GM12864 (cell line): ENCODE results near the gene SCFD2.
"Not testable (repeated sequence)": the region's sequence is repeated elsewhere in the genome, so short reads cannot be mapped to it uniquely, and the experiment has no call there.

Source experiments
- DNase-seq: peaks from one replicate; pipeline ENCODE4 v3.0.0-alpha.2; 2011; ENCODE audit warnings: low read depth
- H3K4me3 ChIP-seq: 2 replicates; pipeline ENCODE4 v1.5.1; 2011; ENCODE audit warnings: mild to moderate bottlenecking, low read depth, low read length, control low read depth
- CTCF ChIP-seq: IDR thresholded peaks from 2 replicates; pipeline ENCODE4 v1.5.1; 2011; ENCODE audit warnings: low read depth, mild to moderate bottlenecking, moderate library complexity, low read length, control low read depth, inconsistent platforms; ENCODE audit errors: missing control alignments

SCFD2 gene

GRCh38 chr4:52998413-52998812, 367.4 kb downstream of the SCFD2 start:
- H3K4me3 ChIP-seq = no peak overlapping the region
- no peak for DNase-seq
- TF ChIP-seq CTCF = no peak

- DNase-seq = no peak
- H3K4me3 ChIP-seq = no peak overlapping the region
- no peak for TF ChIP-seq CTCF
These were observed 368.8 kb downstream of the SCFD2 start for GRCh38 chr4:52997132-52997416.

GRCh38 chr4:52996261-52997131, 369.4 kb downstream of the SCFD2 start:
- no peak for TF ChIP-seq CTCF
- H3K4me3 ChIP-seq = no peak overlapping the region
- DNase-seq = no peak

GRCh38 chr4:52995360-52996030, 370.4 kb downstream of the SCFD2 start:
- no peak for DNase-seq
- no peak overlapping the region for H3K4me3 ChIP-seq
- TF ChIP-seq CTCF = no peak

GRCh38 chr4:52994567-52994966, 371.3 kb downstream of the SCFD2 start:
- H3K4me3 ChIP-seq = no peak overlapping the region
- TF ChIP-seq CTCF = no peak
- DNase-seq = no peak

GRCh38 chr4:52993771-52994170, 372.1 kb downstream of the SCFD2 start:
- DNase-seq = no peak
- no peak for TF ChIP-seq CTCF

GRCh38 chr4:52992551-52992950, 373.3 kb downstream of the SCFD2 start:
- DNase-seq, H3K4me3 ChIP-seq: not testable (repeated sequence)

More at GRCh38 chr4:52993771-52994170, 372.1 kb downstream of the SCFD2 start:
- no peak overlapping the region for H3K4me3 ChIP-seq
